ENCODE measurements around the gene ALDH1B1. TPM values are rescaled to one million over a fixed set of nuclear protein-coding genes. Genes with fewer than 3 reads are reported as not detected.
A peak's percentile ranks its signal among the peaks of the same experiment; 100 is the strongest.

Gene ALDH1B1
- total and polyA plus RNA-seq, 2 donors (not counting 1 experiment from before 2014, with no cell fraction given), result 16.2 to 17.4 TPM

GRCh38 chr9:38371495-38371894, 21.0 kb upstream of the ALDH1B1 start:
- no peak overlapping the region for H3K4me3 ChIP-seq (replicated peaks in 1 of 4; ENCODE audit: control extremely low read depth in 1 of 4, insufficient read depth in 1 of 4, low read depth in 3 of 4, low read length in 4 of 4)
- H2AFZ ChIP-seq (ENCODE audit: low read length), result no peak overlapping the region
- no peak for TF ChIP-seq EZH2 (IDR thresholded peaks at IDR 0.05; ENCODE audit: low read length, missing control alignments)
- no peak for TF ChIP-seq CTCF (conservative IDR thresholded peaks at IDR 0.05 in 1 of 2, IDR thresholded peaks at IDR 0.05 in 1 of 2; ENCODE audit: low read depth in 1 of 2, low read length in 2 of 2)
- H3K9ac ChIP-seq (ENCODE audit: insufficient read depth, low read length), result no peak overlapping the region
- no peaks in the 10 kb centered on the region for H3K79me2 ChIP-seq (ENCODE audit: control insufficient read depth, insufficient read depth, low read length)
- no peaks in the 10 kb centered on the region for H3K4me1 ChIP-seq (ENCODE audit: control insufficient read depth, extremely low read depth, insufficient read depth, low read length)
- H3K36me3 ChIP-seq (ENCODE audit: control insufficient read depth, insufficient read depth, low read length), result no peaks in the 10 kb centered on the region
- H3K9me3 ChIP-seq (ENCODE audit: control insufficient read depth, insufficient read depth, low read depth, low read length), result no peaks in the 10 kb centered on the region
- peak; percentile 11 to 55 for DNase-seq (ENCODE audit: low read depth in 2 of 2)
- H4K20me1 ChIP-seq (ENCODE audit: control insufficient read depth, extremely low read depth, insufficient read depth, low read length), result no peaks in the 10 kb centered on the region
- no peak overlapping the region for H3K27ac ChIP-seq (ENCODE audit: insufficient read depth, low read length)
- H3K4me2 ChIP-seq (ENCODE audit: extremely low read depth, insufficient read depth, low read length), result no peak overlapping the region
- peaks cover 19% of the 10 kb centered on the region for H3K27me3 ChIP-seq (ENCODE audit: control insufficient read depth, insufficient read depth, low read length)

DNA sequence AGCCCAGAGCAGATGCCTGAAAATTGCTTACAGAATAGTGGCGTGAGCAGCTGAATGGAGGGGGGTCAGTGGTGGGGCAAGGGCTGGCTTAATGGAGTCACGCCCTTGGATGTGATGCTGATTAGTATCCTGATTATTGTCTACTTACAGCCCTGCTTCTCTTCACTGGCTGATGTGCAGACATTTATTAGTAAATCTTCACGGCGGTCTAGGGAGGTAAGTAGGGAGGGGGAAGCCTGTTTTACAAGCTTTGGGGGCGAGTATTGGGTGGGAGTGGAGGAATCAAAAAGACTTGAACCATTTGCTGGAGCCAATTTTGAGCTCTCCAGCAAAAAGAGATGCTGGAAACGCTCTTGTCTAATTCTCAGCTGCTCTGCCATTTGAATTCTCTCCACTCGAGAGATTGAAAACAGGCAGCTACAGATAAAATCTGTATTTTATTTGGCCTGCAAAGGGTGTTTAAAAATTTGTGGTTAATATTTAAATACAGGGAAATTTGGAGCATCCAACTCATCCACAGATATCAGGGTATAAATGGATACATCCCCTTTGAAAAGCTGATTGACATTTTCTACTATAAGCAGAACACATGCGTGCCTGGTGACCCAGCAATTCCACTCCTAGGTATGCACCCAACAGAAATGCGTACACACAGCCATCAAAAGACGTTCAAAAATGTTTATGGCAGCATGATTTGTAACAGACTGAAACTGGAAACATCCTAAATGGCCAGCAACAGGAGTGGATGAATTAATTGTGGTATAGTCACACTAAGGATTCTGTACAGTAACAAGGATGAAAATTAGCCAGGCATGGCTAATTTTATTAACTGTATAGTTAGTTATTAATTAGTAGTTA, 19.5 kb upstream of the ALDH1B1 start:
- Histone ChIP-seq H3K9me3 (ENCODE audit: control insufficient read depth, insufficient read depth, low read depth, low read length) (no peaks in the 10 kb centered on the region), H3K36me3 (ENCODE audit: control insufficient read depth, insufficient read depth, low read length) (no peaks in the 10 kb centered on the region), H2AFZ (ENCODE audit: low read length) (no peak overlapping the region), H3K9ac (ENCODE audit: insufficient read depth, low read length) (no peak overlapping the region), H3K4me1 (ENCODE audit: control insufficient read depth, extremely low read depth, insufficient read depth, low read length) (no peaks in the 10 kb centered on the region), H4K20me1 (ENCODE audit: control insufficient read depth, extremely low read depth, insufficient read depth, low read length) (no peaks in the 10 kb centered on the region), H3K4me2 (ENCODE audit: extremely low read depth, insufficient read depth, low read length) (no peak overlapping the region), H3K4me3 (replicated peaks in 1 of 4; ENCODE audit: control extremely low read depth in 1 of 4, insufficient read depth in 1 of 4, low read depth in 3 of 4, low read length in 4 of 4) (no peak overlapping the region), H3K27ac (ENCODE audit: insufficient read depth, low read length) (no peak overlapping the region), H3K79me2 (ENCODE audit: control insufficient read depth, insufficient read depth, low read length) (no peaks in the 10 kb centered on the region), H3K27me3 (ENCODE audit: control insufficient read depth, insufficient read depth, low read length) (peaks cover 19% of the 10 kb centered on the region)
- no peak for DNase-seq (ENCODE audit: low read depth in 2 of 2)
- no peak for TF ChIP-seq EZH2 (IDR thresholded peaks at IDR 0.05; ENCODE audit: low read length, missing control alignments)

- H3K4me2 ChIP-seq (ENCODE audit: extremely low read depth, insufficient read depth, low read length), result no peak overlapping the region
- no peaks in the 10 kb centered on the region for H3K9me3 ChIP-seq (ENCODE audit: control insufficient read depth, insufficient read depth, low read depth, low read length)
- no peaks in the 10 kb centered on the region for H3K4me1 ChIP-seq (ENCODE audit: control insufficient read depth, extremely low read depth, insufficient read depth, low read length)
- no peak for DNase-seq (ENCODE audit: low read depth in 2 of 2)
- no peak for TF ChIP-seq CTCF (conservative IDR thresholded peaks at IDR 0.05 in 1 of 2, IDR thresholded peaks at IDR 0.05 in 1 of 2; ENCODE audit: low read depth in 1 of 2, low read length in 2 of 2)
- TF ChIP-seq EZH2 (IDR thresholded peaks at IDR 0.05; ENCODE audit: low read length, missing control alignments), result no peak
- H3K36me3 ChIP-seq (ENCODE audit: control insufficient read depth, insufficient read depth, low read length), result no peaks in the 10 kb centered on the region
- no peaks in the 10 kb centered on the region for H3K79me2 ChIP-seq (ENCODE audit: control insufficient read depth, insufficient read depth, low read length)
- no peak overlapping the region for H2AFZ ChIP-seq (ENCODE audit: low read length)
- no peak overlapping the region for H3K27ac ChIP-seq (ENCODE audit: insufficient read depth, low read length)
- H4K20me1 ChIP-seq (ENCODE audit: control insufficient read depth, extremely low read depth, insufficient read depth, low read length), result no peaks in the 10 kb centered on the region
- no peak overlapping the region for H3K9ac ChIP-seq (ENCODE audit: insufficient read depth, low read length)
- peaks cover 19% of the 10 kb centered on the region for H3K27me3 ChIP-seq (ENCODE audit: control insufficient read depth, insufficient read depth, low read length)
- no peak overlapping the region for H3K4me3 ChIP-seq (replicated peaks in 1 of 4; ENCODE audit: control extremely low read depth in 1 of 4, insufficient read depth in 1 of 4, low read depth in 3 of 4, low read length in 4 of 4)
Observed at GRCh38 chr9:38373679-38374078, 18.8 kb upstream of the ALDH1B1 start.

All from fibroblast of lung (primary cell).